OCI-LY1 (cell line): Measurements from ENCODE around the gene RBP5.

Experiments
- H2AFZ ChIP-seq: fragments of 200-600 bp; sonication (generic), shearing (Covaris generic); 2 replicates; pipeline ENCODE4 v1.6.0; 2014; ENCODE audit warnings: antibody characterized with exemption, mild to moderate bottlenecking, low read length
- H3F3A ChIP-seq: fragments of 200-600 bp; sonication (generic), shearing (Covaris generic); 2 replicates; pipeline ENCODE4 v1.6.0; 2014; ENCODE audit warnings: mild to moderate bottlenecking, antibody characterized with exemption, low read length, moderate library complexity; ENCODE audit not compliant: insufficient read depth
- H3K27ac ChIP-seq: fragments of 200-600 bp; sonication (generic); 2 replicates; pipeline ENCODE4 v1.5.1; 2014; ENCODE audit warnings: low read length, mixed run types, mild to moderate bottlenecking, low read depth; ENCODE audit not compliant: poor library complexity, severe bottlenecking
- H3K27me3 ChIP-seq: fragments of 200-600 bp; sonication (generic); 2 replicates; pipeline ENCODE4 v1.6.0; 2014; ENCODE audit warnings: antibody characterized with exemption, mild to moderate bottlenecking, low read length, moderate library complexity; ENCODE audit not compliant: insufficient read depth
- H3K36me3 ChIP-seq: fragments of 200-600 bp; sonication (generic); 2 replicates; pipeline ENCODE4 v1.6.1; 2014; ENCODE audit warnings: mild to moderate bottlenecking, antibody characterized with exemption, low read length, moderate library complexity, mixed read lengths; ENCODE audit not compliant: insufficient read depth
- H3K4me1 ChIP-seq: fragments of 200-600 bp; sonication (generic); 2 replicates; pipeline ENCODE4 v1.5.1; 2014; ENCODE audit warnings: mild to moderate bottlenecking, low read length, moderate library complexity; ENCODE audit not compliant: insufficient read depth, severe bottlenecking
- H3K4me2 ChIP-seq: fragments of 200-600 bp; sonication (generic), shearing (Covaris generic); 2 replicates; pipeline ENCODE4 v1.6.1; 2014; ENCODE audit warnings: low read length
- H3K4me3 ChIP-seq: fragments of 200-600 bp; sonication (generic); 2 replicates; pipeline ENCODE4 v1.5.1; 2014; ENCODE audit warnings: low read length, low read depth, mild to moderate bottlenecking, mixed read lengths; ENCODE audit not compliant: poor library complexity, severe bottlenecking
- H3K79me2 ChIP-seq: fragments of 200-600 bp; shearing (Covaris generic); 2 replicates; pipeline ENCODE4 v1.6.1; 2016; ENCODE audit warnings: mixed run types, low read length, mixed read lengths; ENCODE audit not compliant: insufficient read depth
- H3K9ac ChIP-seq: fragments of 200-600 bp; sonication (generic), shearing (Covaris generic); 2 replicates; pipeline ENCODE4 v1.6.1; 2014; ENCODE audit warnings: mild to moderate bottlenecking, low read length, mixed read lengths
- H3K9me2 ChIP-seq: fragments of 200-600 bp; sonication (generic), shearing (Covaris generic); 2 replicates; pipeline ENCODE4 v1.6.1; 2014; ENCODE audit warnings: low read depth, mild to moderate bottlenecking, low read length, mixed read lengths
- H3K9me3 ChIP-seq: fragments of 200-600 bp; shearing (Covaris generic); 2 replicates; pipeline ENCODE4 v1.6.1; 2014; ENCODE audit warnings: low read length, mixed read lengths
- H4K20me1 ChIP-seq: fragments of 200-600 bp; sonication (generic), shearing (Covaris generic); 2 replicates; pipeline ENCODE4 v1.6.0; 2016; ENCODE audit warnings: mild to moderate bottlenecking, low read length; ENCODE audit not compliant: insufficient read depth
- CTCF ChIP-seq: fragments of 200-600 bp; sonication (generic), shearing (Covaris generic); IDR thresholded peaks from 2 replicates; pipeline ENCODE4 v1.5.1; 2017; ENCODE audit warnings: mild to moderate bottlenecking, antibody characterized with exemption, low read length, moderate library complexity, mixed read lengths
- EZH2 ChIP-seq: fragments of 200-600 bp; sonication (generic), shearing (Covaris generic); IDR thresholded peaks from 2 replicates; pipeline ENCODE4 v1.8.0; 2017; ENCODE audit warnings: borderline replicate concordance, mixed run types, mild to moderate bottlenecking, antibody characterized with exemption, low read length, moderate library complexity, mixed read lengths

The RBP5 gene

GRCh38 chr12:7096979-7097378, 31.7 kb downstream of the RBP5 start:
- Histone ChIP-seq H3K27me3 (peaks cover 5% of the 10 kb centered on the region; the same call in 1 of the 2 replicates), H4K20me1 (no peaks in the 10 kb centered on the region), H3K9ac (no peak overlapping the region), H3K4me1 (no peaks in the 10 kb centered on the region), H3F3A (no peaks in the 10 kb centered on the region), H3K9me2 (no peaks in the 10 kb centered on the region), H3K36me3 (no peaks in the 10 kb centered on the region), H3K4me3 (no peak overlapping the region), H2AFZ (no peak overlapping the region), H3K27ac (no peak overlapping the region), H3K79me2 (no peaks in the 10 kb centered on the region), H3K9me3 (no peaks in the 10 kb centered on the region), H3K4me2 (no peak overlapping the region)
- no peak for TF ChIP-seq CTCF
- TF ChIP-seq EZH2: no peak

GRCh38 chr12:7096006-7096932, 32.4 kb downstream of the RBP5 start:
- H3K9me3 ChIP-seq: no peaks in the 10 kb centered on the region
- H3K9me2 ChIP-seq: no peaks in the 10 kb centered on the region
- H3F3A ChIP-seq: no peaks in the 10 kb centered on the region
- H3K36me3 ChIP-seq: no peaks in the 10 kb centered on the region
- TF ChIP-seq CTCF: no peak
- no peak for TF ChIP-seq EZH2
- no peaks in the 10 kb centered on the region for H4K20me1 ChIP-seq
- H3K27me3 ChIP-seq: peaks cover 5% of the 10 kb centered on the region; the same call in 1 of the 2 replicates
- H2AFZ ChIP-seq: no peak overlapping the region
- H3K79me2 ChIP-seq: no peaks in the 10 kb centered on the region
- no peak overlapping the region for H3K4me2 ChIP-seq
- no peak overlapping the region for H3K27ac ChIP-seq
- H3K9ac ChIP-seq: no peak overlapping the region
- H3K4me3 ChIP-seq: no peak overlapping the region
- no peaks in the 10 kb centered on the region for H3K4me1 ChIP-seq

- Histone ChIP-seq H3K4me1 (no peaks in the 10 kb centered on the region), H4K20me1 (no peaks in the 10 kb centered on the region), H3K79me2 (no peaks in the 10 kb centered on the region), H2AFZ (no peak overlapping the region), H3F3A (no peaks in the 10 kb centered on the region), H3K4me2 (no peak overlapping the region), H3K27ac (no peak overlapping the region), H3K9me2 (no peaks in the 10 kb centered on the region), H3K9me3 (no peaks in the 10 kb centered on the region), H3K9ac (no peak overlapping the region), H3K36me3 (no peaks in the 10 kb centered on the region), H3K4me3 (no peak overlapping the region), H3K27me3 (peaks cover 5% of the 10 kb centered on the region; the same call in 1 of the 2 replicates)
- no peak for TF ChIP-seq CTCF
- TF ChIP-seq EZH2: no peak
These were observed 34.8 kb downstream of the RBP5 start for GRCh38 chr12:7093892-7094291.
